GM18907 (cell line): ENCODE measurements around the gene DRAM1.

Experiments used
- ATAC-seq: cut with Tn5 transposase; IDR thresholded peaks from one replicate; pipeline ENCODE4 v1.9.1; 2021; ENCODE audit warnings: mild to moderate bottlenecking, moderate library complexity; ENCODE audit not compliant: unreplicated experiment

Gene DRAM1

DNA sequence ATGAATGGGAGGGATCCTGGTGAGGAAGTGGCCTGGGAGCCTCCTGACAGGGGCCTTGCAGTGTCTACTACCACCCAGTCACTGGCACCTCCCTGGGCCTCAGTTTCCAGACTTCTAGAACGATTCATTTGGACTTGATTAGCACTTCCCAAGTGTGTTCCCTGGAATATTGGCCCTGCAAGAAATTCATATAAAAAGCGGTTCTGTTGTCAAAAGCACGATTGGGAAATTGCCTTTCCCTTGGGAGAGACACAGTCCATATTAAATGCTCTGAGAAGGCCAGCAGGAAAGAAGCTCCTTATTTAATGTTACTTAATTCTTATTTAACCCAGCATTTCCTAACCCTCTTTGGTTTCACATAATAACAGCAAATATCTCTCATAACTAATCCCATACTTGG is 61.9 kb downstream of the DRAM1 start:
- no peak for ATAC-seq

DNA sequence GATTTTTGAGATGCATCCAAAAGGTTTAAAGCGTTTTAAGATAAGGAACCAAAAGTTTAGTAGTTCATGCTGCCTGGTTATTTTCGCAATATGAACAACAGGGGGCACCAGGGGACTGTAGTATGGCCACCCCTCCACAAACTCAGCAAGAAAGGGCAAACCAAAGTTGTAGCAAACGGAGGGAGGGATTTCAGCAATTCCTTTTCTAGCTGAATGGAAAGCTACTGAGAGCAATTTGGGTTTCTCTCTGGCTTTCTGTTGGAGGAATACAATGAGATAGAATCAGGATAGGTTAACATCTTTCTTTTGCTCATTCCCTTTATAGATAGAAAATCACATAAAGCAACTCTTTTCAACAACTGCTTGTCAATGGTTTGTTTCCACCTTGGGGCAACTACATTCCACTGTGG is 62.5 kb downstream of the DRAM1 start:
- ATAC-seq, result no peak

DNA sequence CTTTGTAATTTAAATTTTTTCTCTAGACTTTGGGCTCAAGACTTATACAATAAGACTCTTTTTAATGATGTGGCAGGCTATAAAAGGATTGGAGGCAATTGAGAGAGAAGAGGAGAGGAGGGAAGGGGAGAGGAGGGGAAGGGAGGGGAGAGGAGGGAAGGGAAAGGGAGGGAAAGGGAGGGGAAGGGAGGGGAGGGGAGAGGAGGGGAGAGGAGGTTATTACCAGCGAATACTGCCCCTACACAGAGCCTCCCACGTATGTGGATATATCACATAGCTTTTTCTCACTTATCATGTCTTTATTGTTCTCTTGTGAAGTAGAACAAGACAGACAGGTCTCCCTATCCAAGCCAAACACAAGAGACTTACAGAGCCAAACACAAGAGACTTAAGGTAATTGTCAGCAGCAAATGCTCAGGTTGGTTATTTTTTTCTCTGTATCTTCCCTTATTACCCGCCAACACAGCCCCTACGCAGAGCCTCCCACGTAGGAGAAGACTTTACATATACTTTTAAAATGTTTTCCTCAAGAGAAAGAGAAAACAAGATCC is 63.1 kb downstream of the DRAM1 start:
- no peak for ATAC-seq

DNA sequence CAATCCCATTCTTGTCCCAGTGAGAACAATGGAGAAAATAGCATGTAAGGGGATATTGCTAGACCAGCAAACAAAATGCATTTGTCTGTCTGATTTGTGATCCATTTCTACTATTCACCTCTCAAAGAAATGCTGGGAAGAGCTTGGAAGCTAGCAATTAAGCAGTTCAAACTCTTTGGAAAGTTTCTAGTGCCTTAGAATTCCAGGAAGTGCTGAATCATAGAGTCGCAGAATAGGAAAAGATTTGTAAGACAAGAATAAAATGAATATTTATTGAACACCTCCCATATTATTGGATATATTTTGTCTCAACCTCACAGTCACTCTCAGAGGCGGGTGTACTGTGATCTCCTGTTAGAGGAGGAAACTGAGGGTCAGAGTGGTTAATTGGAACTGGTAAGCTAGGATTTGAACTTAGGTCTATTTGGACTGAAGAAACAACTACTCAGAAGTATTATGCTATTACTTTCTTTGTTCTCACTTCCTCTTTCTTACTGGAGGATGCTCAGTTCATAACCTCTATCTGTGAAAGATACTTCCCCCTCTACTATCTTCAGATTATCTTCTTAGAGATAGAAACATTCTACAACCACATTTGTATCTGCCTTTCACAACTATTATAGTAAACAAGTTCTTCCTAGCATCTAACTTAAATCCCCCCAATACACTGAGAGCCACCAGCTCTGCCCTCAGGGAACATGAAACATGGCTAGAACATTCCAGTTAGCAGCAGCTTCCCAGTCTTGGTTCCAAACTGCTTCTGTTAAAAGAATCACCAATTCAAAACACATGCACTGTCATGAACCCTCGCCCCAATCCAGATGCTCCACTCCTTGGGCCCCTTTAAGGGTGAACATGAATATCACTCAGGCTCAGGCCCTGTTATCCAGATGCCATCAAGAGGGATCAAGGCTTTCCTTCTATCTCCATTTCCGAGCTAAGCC is 64.2 kb downstream of the DRAM1 start:
- peak; percentile 72 for ATAC-seq

DNA sequence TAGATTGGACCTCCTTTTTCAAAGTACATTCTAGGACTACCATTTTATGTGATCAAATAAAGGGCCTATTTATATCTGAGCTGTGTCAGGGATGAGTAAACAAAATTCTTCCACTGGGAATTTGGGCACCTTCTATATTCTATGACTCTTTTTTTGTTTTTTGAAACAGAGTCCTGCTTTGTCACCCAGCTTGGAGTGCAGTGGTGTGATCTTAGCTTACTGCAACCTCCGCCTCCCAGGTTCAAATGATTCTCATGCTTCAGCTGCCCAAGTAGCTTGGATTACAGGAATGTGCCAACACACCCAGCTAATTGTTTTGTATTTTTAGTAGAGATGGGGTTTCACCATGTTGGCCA is 64.8 kb downstream of the DRAM1 start:
- ATAC-seq, result no peak

DNA sequence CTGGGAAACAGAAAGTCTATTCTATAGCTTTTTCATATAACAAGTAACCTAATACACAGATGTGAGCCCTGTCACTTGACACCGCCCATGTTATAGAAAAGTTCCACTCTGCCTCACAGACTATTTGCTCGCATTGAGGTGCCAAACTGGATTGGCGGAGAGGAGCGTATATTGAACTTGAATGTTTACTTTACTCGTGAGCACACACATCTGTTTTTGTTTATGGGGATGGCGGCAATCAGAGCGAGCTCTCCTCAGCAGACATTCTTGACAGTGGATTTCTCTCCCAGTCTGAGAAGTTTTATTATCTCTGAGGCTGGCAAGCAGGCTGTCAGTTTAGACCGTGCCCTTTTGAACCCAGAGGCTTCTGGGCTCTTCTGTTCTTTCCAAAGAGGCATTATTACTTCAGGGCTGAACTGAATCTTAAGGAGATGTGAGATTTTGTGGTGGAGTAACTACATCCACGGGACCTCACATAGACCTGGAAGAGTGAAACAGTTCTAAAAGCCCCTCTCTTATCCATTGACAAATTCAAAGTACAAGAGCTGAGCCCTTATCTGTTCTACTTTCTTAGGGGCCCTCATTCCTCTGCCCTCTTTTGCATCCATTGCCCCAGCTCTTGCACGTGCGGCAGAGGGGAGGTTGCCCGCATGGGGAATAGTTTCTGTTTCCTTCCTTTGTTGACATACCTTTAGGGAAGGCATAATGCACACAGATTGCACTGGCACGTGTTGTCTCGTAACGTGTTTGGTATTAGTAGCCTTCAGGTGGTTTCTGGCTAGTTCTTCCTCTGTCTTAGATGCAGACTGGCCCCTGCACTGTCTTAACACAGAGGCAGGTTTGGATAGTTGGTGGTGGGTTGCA is 68.2 kb downstream of the DRAM1 start:
- ATAC-seq, result no peak

DNA sequence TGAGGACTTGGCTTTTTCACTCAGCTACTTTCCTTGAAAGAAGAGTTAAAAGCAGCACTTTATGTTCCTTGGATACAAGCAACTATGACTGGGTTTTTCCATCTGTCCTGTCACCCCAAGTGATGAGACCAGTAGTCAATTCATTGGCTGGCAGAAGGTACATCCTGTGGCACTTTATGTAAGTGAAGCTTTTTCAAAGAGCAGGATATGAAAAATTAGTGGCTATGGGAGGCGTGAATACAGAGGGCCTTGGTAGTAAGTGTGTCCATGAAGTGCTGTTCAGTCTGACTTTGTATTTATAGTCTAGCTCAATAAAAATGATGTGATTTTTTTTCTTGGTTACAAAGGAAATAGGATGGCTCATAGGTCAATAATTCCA is 68.8 kb downstream of the DRAM1 start:
- ATAC-seq, result no peak

DNA sequence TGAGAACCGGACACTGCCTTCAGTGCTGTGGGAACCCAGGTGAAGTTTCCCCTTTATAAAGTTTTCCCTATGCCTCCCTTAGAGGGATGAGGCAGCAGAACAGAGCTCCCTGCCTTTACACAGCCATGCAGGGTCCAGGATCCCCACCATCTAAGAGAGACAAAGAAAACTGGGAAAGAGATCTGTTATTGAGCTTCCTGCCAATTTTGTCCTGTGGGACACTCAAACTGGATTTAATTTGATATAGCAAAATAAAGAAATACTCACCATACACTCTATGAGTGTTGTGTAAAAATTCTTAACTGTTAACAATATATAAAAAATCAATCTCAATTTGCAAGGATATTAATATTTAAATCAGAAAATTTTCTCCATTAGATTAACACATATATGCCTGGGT is 69.9 kb downstream of the DRAM1 start:
- no peak for ATAC-seq

DNA sequence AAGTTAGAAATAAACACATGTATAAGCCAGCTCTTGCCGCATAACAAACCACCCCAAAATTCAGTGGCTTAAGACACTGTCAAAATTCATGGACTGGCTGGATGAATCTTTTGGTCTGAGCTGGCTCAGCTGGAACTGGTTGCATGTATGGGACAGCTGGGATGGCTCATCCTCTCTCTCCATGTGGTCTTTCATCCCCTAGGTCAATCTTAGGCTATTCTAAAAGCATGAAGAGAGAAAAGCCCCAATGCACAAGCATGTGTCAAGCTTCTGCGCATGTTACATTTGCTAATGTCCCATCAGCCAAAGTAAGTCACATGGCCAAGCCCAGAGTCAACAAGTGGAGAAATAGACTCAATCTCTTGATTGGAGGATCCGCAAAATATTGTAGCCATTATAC is 71.0 kb downstream of the DRAM1 start:
- ATAC-seq, result no peak

DNA sequence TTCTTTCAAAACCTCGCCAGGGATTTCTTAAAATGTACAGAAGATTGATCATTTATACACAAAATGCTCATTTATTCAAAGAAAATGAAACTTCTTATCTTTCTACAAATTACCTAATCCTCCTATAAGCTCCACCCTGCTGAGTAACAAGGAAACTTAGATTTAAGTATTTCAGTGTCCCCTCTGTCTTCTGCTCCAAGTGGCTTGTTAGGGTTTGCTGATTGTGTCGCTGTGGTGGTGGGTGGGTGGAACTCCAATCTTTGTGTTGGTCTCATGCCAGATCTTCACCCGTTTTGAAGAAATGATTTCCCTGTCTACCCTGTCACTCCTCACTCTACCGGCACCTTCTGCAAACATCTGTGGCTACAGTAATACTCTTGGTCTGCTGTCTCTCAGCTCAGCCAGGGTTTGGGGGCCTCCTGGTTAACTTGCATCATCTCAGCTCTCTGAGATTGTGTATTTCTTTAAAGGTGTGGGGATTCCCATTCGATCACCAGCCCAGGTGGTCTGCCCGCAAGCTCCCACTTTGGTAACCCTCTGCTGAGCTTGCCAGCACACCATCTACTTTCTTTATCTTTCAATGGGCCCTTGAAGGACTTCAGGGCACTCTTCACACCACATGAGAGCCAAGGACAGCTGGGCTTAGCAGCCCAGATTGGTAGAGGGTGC is 73.8 kb downstream of the DRAM1 start:
- ATAC-seq, result no peak

DNA sequence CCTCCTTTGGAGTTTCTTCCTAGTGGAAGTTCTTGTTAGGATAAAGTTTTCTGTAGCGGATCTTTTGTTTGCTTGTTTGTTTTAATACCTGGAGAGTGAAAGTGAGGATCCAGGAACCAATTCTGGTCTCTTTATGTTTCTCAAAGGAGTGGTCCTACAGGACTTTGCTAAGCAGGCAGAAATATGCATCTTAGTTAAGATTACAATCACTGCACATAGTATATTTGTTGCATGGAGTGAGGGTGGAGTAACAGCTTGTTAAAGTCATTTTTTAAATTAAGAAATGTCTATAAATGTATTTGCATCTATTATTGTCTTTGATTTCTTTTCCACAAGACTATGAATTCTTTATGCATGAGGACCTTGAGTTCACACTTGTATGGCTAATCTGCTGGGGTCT is 76.7 kb downstream of the DRAM1 start:
- ATAC-seq, result no peak

DNA sequence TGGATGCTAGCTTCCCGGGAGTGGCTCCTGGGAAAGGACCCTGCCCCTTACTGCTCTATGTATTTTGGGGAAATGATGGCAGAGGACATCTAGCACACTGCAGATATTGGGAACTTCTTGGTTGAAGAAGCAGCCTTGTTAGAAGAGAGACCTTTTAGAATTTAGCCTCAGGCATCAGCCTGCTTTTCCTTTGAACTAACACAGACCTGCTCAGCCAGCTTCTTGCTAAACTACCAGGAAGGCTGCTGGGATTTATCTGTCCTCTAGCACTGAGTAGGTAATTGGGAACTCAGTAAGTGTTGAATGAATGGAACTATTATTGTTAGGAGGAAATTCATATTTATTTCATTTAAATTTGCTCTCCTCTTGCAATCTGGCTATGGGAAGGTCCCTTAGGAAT is 77.3 kb downstream of the DRAM1 start:
- ATAC-seq, result no peak

DNA sequence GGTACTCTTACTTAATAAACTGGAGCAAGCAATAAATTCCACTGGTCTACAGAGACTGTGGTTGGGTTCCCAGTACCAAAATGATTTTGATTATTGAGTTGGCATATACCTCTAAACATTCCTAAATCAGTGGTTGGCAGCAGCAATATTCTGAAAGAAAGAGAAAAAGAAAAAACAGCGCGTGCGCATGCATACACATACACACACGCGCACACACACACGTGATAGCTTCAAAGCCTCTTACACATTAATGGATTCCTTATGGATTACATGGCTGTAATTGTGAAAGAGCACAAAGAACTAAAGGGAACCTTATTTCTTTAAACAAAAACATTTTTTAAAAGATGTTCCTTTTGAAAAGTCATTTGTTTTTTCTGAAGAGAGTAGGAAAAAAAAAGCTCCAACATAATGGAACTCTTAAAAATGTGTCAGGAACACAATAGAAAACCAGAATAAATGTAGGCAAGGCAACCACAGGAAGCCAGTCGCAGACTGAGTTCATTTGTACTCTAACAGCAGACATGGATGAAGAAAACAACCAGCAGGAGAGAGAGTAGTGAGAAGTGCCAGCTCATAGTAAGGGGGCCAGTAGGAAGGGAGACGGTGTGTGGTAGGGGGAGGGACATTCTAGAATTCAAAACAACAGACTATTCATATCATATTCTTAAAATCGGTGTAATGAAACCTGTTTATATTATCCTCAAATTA is 80.0 kb downstream of the DRAM1 start:
- no peak for ATAC-seq

DNA sequence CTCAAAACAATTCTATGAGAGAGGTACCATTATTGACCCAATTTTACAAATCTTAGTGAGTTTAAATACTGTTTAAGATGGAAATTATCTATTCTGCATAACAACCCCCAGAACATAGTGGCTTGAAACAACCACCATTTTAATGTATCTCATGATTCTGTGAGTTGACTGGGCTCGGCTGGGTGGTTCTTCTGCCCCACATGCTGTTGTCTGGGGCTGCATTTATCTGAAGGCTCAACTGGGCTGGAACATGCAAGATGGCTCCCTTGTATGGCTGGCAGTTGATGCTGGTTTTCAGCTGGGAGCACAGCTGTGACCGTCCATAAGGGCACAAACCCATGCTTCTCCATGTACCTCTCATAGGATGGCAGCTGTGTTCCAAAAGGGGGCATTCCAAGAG is 82.2 kb downstream of the DRAM1 start:
- no peak for ATAC-seq

DNA sequence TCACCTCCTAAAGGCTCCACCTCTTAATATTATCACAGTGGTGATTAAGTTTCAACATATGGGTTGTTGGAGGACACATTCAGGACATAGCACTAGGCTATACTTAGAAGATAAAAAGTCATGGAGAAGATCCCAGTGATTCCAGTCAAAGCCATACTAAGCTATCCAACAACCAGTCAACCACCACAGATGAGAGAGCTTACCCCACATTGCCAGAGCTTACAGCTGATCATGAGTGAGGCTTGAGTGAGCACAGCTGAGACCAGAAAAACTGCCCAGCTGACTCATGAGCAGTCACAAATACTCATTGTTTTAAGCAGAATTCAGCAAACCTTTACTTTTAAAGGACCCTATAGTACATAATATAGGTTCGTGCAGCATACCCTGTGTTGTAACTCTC is 85.1 kb downstream of the DRAM1 start:
- ATAC-seq, result no peak

DNA sequence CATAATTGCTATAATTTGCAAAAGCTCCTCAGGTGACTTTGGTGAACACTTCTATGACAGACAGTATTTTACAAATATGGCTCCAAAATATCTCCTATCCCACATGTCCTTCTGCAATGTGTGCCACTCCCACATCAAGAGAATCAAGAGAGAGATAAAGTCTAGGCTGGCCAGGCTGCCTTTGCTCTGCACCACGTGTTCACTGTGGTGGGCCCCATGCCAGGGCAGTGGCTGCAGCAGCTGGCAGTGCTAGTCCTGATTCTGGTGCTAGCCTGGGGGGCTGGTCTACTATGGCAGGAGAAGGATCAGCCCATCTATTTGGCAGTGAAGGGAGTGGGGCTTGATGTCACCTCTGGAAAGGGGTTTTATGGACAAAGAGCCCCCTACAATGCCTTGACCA is 86.3 kb downstream of the DRAM1 start:
- ATAC-seq, result no peak

DNA sequence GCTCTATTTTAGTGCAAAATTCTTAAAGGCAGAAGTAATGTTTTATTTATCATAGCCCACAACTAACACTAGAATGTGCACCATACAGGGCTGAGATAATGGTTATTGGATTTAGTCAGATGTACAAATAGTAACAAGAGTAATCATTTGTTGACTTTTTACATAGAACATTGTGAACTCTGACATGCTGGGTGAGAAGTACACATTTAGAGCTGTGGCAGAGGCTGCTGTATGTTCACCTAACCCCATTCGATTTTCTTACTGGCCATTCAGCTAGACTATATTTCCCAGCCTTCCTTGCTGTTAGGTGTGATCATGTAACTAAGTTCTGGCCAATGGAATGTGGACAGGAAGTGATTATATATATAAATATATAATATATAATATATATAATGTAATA is 89.1 kb downstream of the DRAM1 start:
- ATAC-seq, result no peak

DNA sequence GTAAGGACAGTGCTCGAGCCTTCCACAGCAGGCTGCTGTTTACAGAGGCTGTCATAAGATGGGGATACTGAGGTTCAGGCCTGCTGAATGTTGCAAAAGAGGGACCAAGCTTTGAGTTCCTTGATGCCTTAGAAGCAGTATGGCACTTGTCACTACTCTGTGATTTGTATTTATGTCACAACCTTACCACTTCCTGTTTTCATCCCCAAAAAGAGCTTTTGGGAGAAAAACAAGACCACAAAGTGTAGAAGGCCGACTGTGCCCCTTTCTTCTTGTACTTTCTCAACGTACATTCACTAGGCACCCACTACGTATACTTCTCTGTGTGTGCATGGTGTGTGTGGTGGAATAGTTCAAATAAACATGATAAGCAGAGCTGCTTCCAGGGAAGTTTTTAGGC is 90.1 kb downstream of the DRAM1 start:
- no peak for ATAC-seq

DNA sequence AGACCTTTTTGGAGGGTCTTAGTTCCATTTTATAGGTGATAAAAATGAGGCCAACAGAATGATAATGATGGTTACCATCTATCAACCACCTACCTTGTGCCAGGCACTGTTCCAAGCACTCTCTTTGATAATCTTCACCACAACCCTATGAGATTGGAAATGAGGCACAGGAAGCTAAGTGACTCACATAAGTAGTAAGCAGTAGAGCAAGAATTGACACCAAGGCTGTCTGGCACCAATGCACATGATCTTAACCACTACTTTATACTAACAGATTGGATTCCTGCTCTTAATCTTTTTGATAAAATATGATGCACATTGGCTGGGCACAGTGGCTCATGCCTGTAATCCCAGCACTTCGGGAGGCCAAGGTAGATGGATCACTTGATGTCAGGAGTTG is 91.4 kb downstream of the DRAM1 start:
- no peak for ATAC-seq
